ENCODE measurements around the gene RIIAD1.
"Not testable (repeated sequence)": the region's sequence is repeated elsewhere in the genome, so short reads cannot be mapped to it uniquely, and the experiment has no call there.

The RIIAD1 gene

GRCh38 chr1:151720974-151721787, at the start of gene RIIAD1:
RIIAD1 (plus strand) TSS chr1:151721522; CDS start chr1:151721537, 15 bp downstream.
- H3K36me3 Mint-ChIP-seq (ENCODE audit: low read depth), result no peaks in the 10 kb centered on the region
- H3K27me3 Mint-ChIP-seq (ENCODE audit: low read depth), result peaks cover 77% of the 10 kb centered on the region
- peaks cover 21% of the 10 kb centered on the region for H3K4me1 Mint-ChIP-seq (ENCODE audit: low read depth)
- peak within 1 kb of the TSS; percentile 79 for H3K4me3 Mint-ChIP-seq
- H3K9me3 Mint-ChIP-seq, result no peaks in the 10 kb centered on the region
- peak within 1 kb of the TSS; percentile 2 for H3K27ac Mint-ChIP-seq
- DNase-seq (ENCODE audit: low spot score), result peak; percentile 23

GRCh38 chr1:151673407-151673806, 47.9 kb upstream of the RIIAD1 start:
- Mint-ChIP-seq H3K27me3 (ENCODE audit: low read depth) (no peaks in the 10 kb centered on the region), H3K4me3 (no peak overlapping the region), H3K36me3 (ENCODE audit: low read depth) (peaks cover 35% of the 10 kb centered on the region), H3K4me1 (ENCODE audit: low read depth) (no peaks in the 10 kb centered on the region), H3K27ac (no peak overlapping the region), H3K9me3 (no peaks in the 10 kb centered on the region)
- no peak for DNase-seq (ENCODE audit: low spot score)

GRCh38 chr1:151680391-151680790, 40.9 kb upstream of the RIIAD1 start:
- no peak overlapping the region for H3K27ac Mint-ChIP-seq
- no peaks in the 10 kb centered on the region for H3K4me1 Mint-ChIP-seq (ENCODE audit: low read depth)
- no peaks in the 10 kb centered on the region for H3K27me3 Mint-ChIP-seq (ENCODE audit: low read depth)
- H3K9me3 Mint-ChIP-seq, result no peaks in the 10 kb centered on the region
- H3K4me3 Mint-ChIP-seq, result no peak overlapping the region
- DNase-seq (ENCODE audit: low spot score), result no peak
- peaks cover 2% of the 10 kb centered on the region for H3K36me3 Mint-ChIP-seq (ENCODE audit: low read depth)

- no peaks in the 10 kb centered on the region for H3K9me3 Mint-ChIP-seq
- DNase-seq (ENCODE audit: low spot score), result no peak
- peaks cover 2% of the 10 kb centered on the region for H3K36me3 Mint-ChIP-seq (ENCODE audit: low read depth)
- H3K27me3 Mint-ChIP-seq (ENCODE audit: low read depth), result no peaks in the 10 kb centered on the region
- H3K4me1 Mint-ChIP-seq (ENCODE audit: low read depth), result no peaks in the 10 kb centered on the region
- H3K27ac Mint-ChIP-seq, result no peak overlapping the region
- no peak overlapping the region for H3K4me3 Mint-ChIP-seq
Observed at GRCh38 chr1:151680826-151681225, 40.5 kb upstream of the RIIAD1 start.

DNA sequence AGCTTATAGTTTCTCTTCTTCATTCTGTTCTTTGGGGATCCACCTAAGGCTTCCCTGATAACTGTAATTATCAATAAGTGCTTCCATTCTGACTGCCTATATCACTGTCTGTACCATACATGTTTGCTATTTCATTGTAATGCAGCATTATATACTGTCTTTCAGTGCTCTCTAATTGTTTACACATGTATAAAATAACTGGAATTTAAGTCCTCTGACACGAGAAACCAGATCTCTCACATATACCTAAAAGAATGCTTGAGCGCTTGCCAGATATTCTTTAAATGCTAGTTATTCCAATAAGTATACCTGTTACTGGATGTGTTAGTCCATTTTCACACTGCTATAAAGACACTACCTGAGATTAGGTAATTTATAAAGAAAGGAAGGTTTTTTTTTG, 39.4 kb upstream of the RIIAD1 start:
- no peak overlapping the region for H3K4me3 Mint-ChIP-seq
- H3K27me3 Mint-ChIP-seq (ENCODE audit: low read depth), result no peaks in the 10 kb centered on the region
- H3K36me3 Mint-ChIP-seq (ENCODE audit: low read depth), result peaks cover 2% of the 10 kb centered on the region

DNA sequence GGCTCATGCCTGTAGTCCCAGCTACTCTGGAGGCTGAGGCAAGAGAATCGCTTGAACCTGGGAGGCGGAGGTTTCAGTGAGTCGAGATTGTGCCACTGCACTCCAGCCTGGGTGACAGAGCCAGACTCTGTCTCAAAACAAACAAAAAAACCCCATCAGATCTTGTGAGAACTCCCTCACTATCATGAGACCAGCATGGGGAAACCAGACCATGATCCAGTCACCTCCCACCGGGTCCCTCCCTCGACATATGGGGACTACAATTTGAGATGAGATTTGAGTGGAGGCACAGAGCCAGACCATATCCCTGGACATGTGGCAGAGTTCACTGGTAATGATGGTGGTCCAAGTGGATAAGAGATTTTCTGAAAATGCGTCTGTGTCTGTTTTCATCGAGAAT, 38.4 kb upstream of the RIIAD1 start:
- H3K4me1 Mint-ChIP-seq (ENCODE audit: low read depth); H3K4me3 Mint-ChIP-seq; H3K9me3 Mint-ChIP-seq; H3K36me3 Mint-ChIP-seq (ENCODE audit: low read depth); H3K27me3 Mint-ChIP-seq (ENCODE audit: low read depth); DNase-seq (ENCODE audit: low spot score); H3K27ac Mint-ChIP-seq: not testable (repeated sequence)

More for the DNA sequence above, 39.4 kb upstream of the RIIAD1 start:
- no peak for DNase-seq (ENCODE audit: low spot score)
- Mint-ChIP-seq H3K9me3 (no peaks in the 10 kb centered on the region), H3K27ac (no peak overlapping the region), H3K4me1 (ENCODE audit: low read depth) (no peaks in the 10 kb centered on the region)

- Mint-ChIP-seq H3K27me3 (ENCODE audit: low read depth) (no peaks in the 10 kb centered on the region), H3K27ac (no peak overlapping the region), H3K9me3 (no peaks in the 10 kb centered on the region), H3K36me3 (ENCODE audit: low read depth) (peaks cover 2% of the 10 kb centered on the region), H3K4me1 (ENCODE audit: low read depth) (no peaks in the 10 kb centered on the region), H3K4me3 (no peak overlapping the region)
- no peak for DNase-seq (ENCODE audit: low spot score)
Observed at GRCh38 chr1:151684128-151684527, 37.2 kb upstream of the RIIAD1 start.

- no peak for DNase-seq (ENCODE audit: low spot score)
- Mint-ChIP-seq H3K27me3 (ENCODE audit: low read depth) (no peaks in the 10 kb centered on the region), H3K4me1 (ENCODE audit: low read depth) (no peaks in the 10 kb centered on the region), H3K36me3 (ENCODE audit: low read depth) (peaks cover 2% of the 10 kb centered on the region), H3K9me3 (no peaks in the 10 kb centered on the region), H3K27ac (no peak overlapping the region), H3K4me3 (no peak overlapping the region)
Observed at GRCh38 chr1:151686561-151686960, 34.8 kb upstream of the RIIAD1 start.

GRCh38 chr1:151689494-151689893, 31.8 kb upstream of the RIIAD1 start:
- Mint-ChIP-seq H3K4me1 (ENCODE audit: low read depth) (no peaks in the 10 kb centered on the region), H3K27ac (no peak overlapping the region), H3K4me3 (no peak overlapping the region), H3K36me3 (ENCODE audit: low read depth) (peaks cover 11% of the 10 kb centered on the region), H3K27me3 (ENCODE audit: low read depth) (no peaks in the 10 kb centered on the region), H3K9me3 (no peaks in the 10 kb centered on the region)
- DNase-seq (ENCODE audit: low spot score), result no peak

DNA sequence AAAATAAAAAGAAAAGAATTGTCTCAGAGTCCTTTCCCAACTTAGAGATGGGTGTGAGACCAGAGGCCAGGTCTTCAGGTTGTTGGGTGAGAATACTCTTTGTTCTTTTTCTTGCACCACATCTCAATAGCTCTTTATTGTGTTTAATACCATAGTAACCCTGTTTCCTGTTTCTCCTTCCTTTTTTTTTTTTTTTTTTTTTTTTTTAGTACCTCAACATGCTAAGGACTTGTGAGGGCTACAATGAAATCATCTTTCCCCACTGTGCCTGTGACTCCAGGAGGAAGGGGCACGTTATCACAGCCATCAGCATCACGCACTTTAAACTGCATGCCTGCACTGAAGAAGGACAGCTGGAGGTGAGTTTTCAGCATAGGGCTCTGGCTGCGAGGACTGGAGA, 29.1 kb upstream of the RIIAD1 start:
- Mint-ChIP-seq H3K36me3 (ENCODE audit: low read depth) (peaks cover 10% of the 10 kb centered on the region), H3K9me3 (no peaks in the 10 kb centered on the region), H3K27me3 (ENCODE audit: low read depth) (no peaks in the 10 kb centered on the region), H3K4me3 (no peak overlapping the region), H3K27ac (no peak overlapping the region), H3K4me1 (ENCODE audit: low read depth) (no peaks in the 10 kb centered on the region)
- DNase-seq (ENCODE audit: low spot score), result no peak

DNA sequence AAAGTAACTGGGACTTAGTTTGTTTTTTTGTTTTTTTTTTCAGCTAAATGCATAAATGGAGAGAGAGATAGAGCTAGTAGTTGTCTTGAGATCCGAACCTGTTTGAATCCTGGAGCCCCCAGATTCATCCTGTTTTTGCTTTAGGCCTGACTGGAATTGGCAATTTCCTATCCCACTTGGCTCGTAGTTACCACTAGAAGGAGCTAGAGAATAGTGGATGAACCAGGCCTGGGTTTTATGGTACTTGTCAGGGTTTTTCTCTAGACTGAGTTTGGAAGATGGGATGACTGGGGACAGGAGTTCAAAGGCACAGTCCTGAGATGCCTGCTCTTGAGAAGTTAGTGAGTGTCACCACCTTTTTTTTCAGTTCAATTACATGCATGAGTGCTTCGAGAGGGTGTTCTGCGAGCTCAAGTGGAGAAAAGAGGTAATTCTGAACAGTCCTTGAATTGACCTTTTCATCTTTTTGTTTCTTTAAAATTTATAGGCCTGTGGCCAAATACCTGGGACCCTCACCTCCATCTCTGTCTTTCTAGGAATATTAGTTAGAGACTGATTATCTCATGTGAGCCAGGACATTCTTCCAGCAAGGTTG, 28.2 kb upstream of the RIIAD1 start:
- Mint-ChIP-seq H3K9me3 (no peaks in the 10 kb centered on the region), H3K4me3 (no peak overlapping the region), H3K27me3 (ENCODE audit: low read depth) (no peaks in the 10 kb centered on the region), H3K27ac (no peak overlapping the region), H3K36me3 (ENCODE audit: low read depth) (peaks cover 10% of the 10 kb centered on the region), H3K4me1 (ENCODE audit: low read depth) (no peaks in the 10 kb centered on the region)
- DNase-seq (ENCODE audit: low spot score), result no peak

DNA sequence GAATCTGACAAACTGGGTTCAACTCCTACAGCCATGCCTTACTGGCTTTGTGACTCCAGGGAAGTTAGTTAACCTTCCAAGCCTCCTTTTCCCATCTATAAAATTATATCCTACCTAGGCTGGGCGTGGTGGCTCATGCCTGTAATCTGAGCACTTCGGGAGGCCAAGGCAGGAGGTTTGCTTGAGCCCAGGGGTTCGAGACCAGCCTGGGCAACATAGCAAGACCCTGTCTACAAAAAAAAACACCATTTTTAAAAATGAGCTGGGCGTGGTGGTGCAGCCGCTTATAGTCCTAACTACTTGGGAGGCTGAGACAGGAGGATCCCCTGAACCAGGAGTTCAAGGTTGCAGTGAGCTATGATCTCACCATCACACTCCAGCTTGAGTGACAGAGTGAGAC, 19.8 kb upstream of the RIIAD1 start:
- H3K4me3 Mint-ChIP-seq, result no peak overlapping the region
- peaks cover 1% of the 10 kb centered on the region for H3K36me3 Mint-ChIP-seq (ENCODE audit: low read depth)
- no peak for DNase-seq (ENCODE audit: low spot score)
- no peaks in the 10 kb centered on the region for H3K9me3 Mint-ChIP-seq
- no peak overlapping the region for H3K27ac Mint-ChIP-seq
- peaks cover 2% of the 10 kb centered on the region for H3K27me3 Mint-ChIP-seq (ENCODE audit: low read depth)
- peaks cover 4% of the 10 kb centered on the region for H3K4me1 Mint-ChIP-seq (ENCODE audit: low read depth)

DNA sequence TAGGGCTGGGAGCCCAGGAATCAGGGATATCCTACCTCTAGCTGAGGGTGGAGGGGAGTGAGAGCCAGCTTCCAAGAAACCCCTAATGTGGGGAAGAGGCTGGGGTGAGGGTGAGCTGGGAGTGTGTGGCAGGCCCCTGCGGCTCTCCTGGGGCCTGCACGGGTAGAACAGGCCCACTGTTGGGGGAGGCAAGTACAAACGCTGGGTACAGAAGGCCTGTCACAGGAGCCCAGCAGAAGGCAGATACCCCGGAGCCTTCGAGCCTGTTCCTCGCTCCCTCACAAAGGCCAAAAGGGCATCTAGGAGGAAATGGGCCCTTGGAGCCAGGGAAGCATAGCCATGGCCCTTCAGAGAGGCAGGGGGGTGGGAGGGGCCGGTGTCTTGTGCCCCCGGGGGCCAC, 18.4 kb upstream of the RIIAD1 start:
- H3K27me3 Mint-ChIP-seq (ENCODE audit: low read depth), result peaks cover 2% of the 10 kb centered on the region
- H3K36me3 Mint-ChIP-seq (ENCODE audit: low read depth), result no peaks in the 10 kb centered on the region
- peaks cover 4% of the 10 kb centered on the region for H3K4me1 Mint-ChIP-seq (ENCODE audit: low read depth)
- H3K4me3 Mint-ChIP-seq, result no peak overlapping the region
- no peak overlapping the region for H3K27ac Mint-ChIP-seq
- DNase-seq (ENCODE audit: low spot score), result no peak
- no peaks in the 10 kb centered on the region for H3K9me3 Mint-ChIP-seq

DNA sequence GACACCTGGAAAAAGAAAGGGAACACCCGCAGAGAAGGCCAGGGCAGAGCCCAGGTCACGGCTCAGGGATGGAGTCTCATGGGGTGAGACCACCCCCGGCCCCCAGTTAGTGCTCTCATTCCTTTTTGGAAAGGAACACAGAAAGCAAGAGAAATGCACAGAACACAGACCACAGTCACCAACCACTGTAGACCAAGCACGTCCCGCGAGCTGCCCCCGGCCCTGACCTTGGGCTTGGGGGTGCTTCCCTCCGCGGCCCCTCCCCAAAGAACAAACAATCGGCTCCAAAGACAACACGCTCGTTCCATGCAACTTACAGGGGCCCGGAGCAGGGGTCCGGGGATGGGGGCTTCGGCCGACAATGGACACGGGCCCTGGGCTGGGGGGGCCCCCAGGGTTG, 17.5 kb upstream of the RIIAD1 start:
- no peak overlapping the region for H3K27ac Mint-ChIP-seq
- peaks cover 4% of the 10 kb centered on the region for H3K4me1 Mint-ChIP-seq (ENCODE audit: low read depth)
- DNase-seq (ENCODE audit: low spot score), result no peak
- no peak overlapping the region for H3K4me3 Mint-ChIP-seq
- H3K36me3 Mint-ChIP-seq (ENCODE audit: low read depth), result no peaks in the 10 kb centered on the region
- no peaks in the 10 kb centered on the region for H3K9me3 Mint-ChIP-seq
- H3K27me3 Mint-ChIP-seq (ENCODE audit: low read depth), result peaks cover 2% of the 10 kb centered on the region

Measured in T-helper 2 cell treated with Interferon-gamma antibody and Interleukin-4, amounts not matched to agents 5 μg/mL and 100 μg/mL, for 36 hours (primary cell).